Head of caudate nucleus (tissue), 42 donors: Measurements from ENCODE around the gene NFIA.

Source experiments
- DNase-seq, 42 donors: peaks; one replicate each; pipeline versions ENCODE4 v3.0.0 to v3.0.0-alpha.2; 2020 to 2021; ENCODE audit warnings: mixed read lengths in 7 of 42
- intact Hi-C: fragments of 100-400 bp; cut with DNase I; formaldehyde crosslinking; loops from one replicate; pipeline ENCODE4 v1.15.0; 2022

NFIA gene

GRCh38 chr1:61320575-61320974 lies 238.2 kb downstream of the NFIA start:
- intact Hi-C loops = no loop called here
- DNase-seq = no peak

GRCh38 chr1:61322008-61322744 lies 239.8 kb downstream of the NFIA start:
- intact Hi-C loops = no loop called here
- DNase-seq = no peak

GRCh38 chr1:61322769-61323168 lies 240.4 kb downstream of the NFIA start:
- DNase-seq = no peak

GRCh38 chr1:61323681-61324328 lies 241.4 kb downstream of the NFIA start:
- no peak for DNase-seq
- intact Hi-C loops = no loop called here

More at GRCh38 chr1:61322769-61323168, 240.4 kb downstream of the NFIA start:
- intact Hi-C loops = no loop called here

GRCh38 chr1:61326713-61327112 lies 244.4 kb downstream of the NFIA start:
- no peak for DNase-seq
- intact Hi-C loops = no loop called here

GRCh38 chr1:61327436-61327835 lies 245.1 kb downstream of the NFIA start:
- intact Hi-C loops = no loop called here
- DNase-seq = no peak

GRCh38 chr1:61329556-61329955 lies 247.2 kb downstream of the NFIA start:
- DNase-seq = no peak
- intact Hi-C loops = no loop called here

- DNase-seq = no peak
- intact Hi-C loops = no loop called here
These were observed 247.7 kb downstream of the NFIA start for GRCh38 chr1:61330018-61330417.

- DNase-seq = no peak
- intact Hi-C loops = no loop called here
These were observed 248.2 kb downstream of the NFIA start for GRCh38 chr1:61330571-61330970.

GRCh38 chr1:61332196-61332753 lies 249.9 kb downstream of the NFIA start:
- no peak for DNase-seq
- intact Hi-C loops = no loop called here

- intact Hi-C loops = no loop called here
These were observed 250.4 kb downstream of the NFIA start for GRCh38 chr1:61332796-61333195.

GRCh38 chr1:61334718-61335589 lies 252.6 kb downstream of the NFIA start:
- peak in 18 of 42 donors; percentile 5 to 69 (median 24) for DNase-seq
- intact Hi-C loops = loop anchor here (5.0 kb wide), 1 partner anchor 283 kb away; no protein-coding TSS in a partner anchor

More at GRCh38 chr1:61332796-61333195, 250.4 kb downstream of the NFIA start:
- no peak for DNase-seq

- DNase-seq = no peak
- intact Hi-C loops = loop anchor here (5.0 kb wide), 1 partner anchor 285 kb away; no protein-coding TSS in a partner anchor
These were observed 254.7 kb downstream of the NFIA start for GRCh38 chr1:61337037-61337436.

- intact Hi-C loops = loop anchor here (5.0 kb wide), 1 partner anchor 285 kb away; no protein-coding TSS in a partner anchor
- DNase-seq = no peak
These were observed 255.1 kb downstream of the NFIA start for GRCh38 chr1:61337441-61337951.

GRCh38 chr1:61337981-61338848 lies 255.9 kb downstream of the NFIA start:
- intact Hi-C loops = loop anchor here (5.0 kb wide), 1 partner anchor 286 kb away; no protein-coding TSS in a partner anchor
- DNase-seq = peak; percentile 52 to 93 (median 82)

GRCh38 chr1:61338899-61339298 lies 256.5 kb downstream of the NFIA start:
- intact Hi-C loops = loop anchor here (5.0 kb wide), 1 partner anchor 287 kb away; no protein-coding TSS in a partner anchor
- DNase-seq = no peak

- intact Hi-C loops = loop anchor here (10.0 kb wide), 2 partner anchors 113 to 367 kb away; no protein-coding TSS in a partner anchor
- no peak for DNase-seq
These were observed 259.1 kb downstream of the NFIA start for GRCh38 chr1:61341426-61341825.
